Measurements from ENCODE around the gene GATC. TPM values are rescaled to one million over a fixed set of nuclear protein-coding genes. Genes with fewer than 3 reads are reported as not detected.

The GATC gene
- total RNA-seq, 1 donor from 2014 or later = 35.2 TPM

- H3K4me1 Mint-ChIP-seq = peaks cover 6% of the 10 kb centered on the region
- ChIA-PET POLR2A (interaction anchor here (0.9 kb wide), 1 partner anchor 289 kb away, joined by 3 read pairs; the partner anchor contains the start of gene RPLP0), CTCF (no interaction called here)
- DNase-seq = no peak
- peaks cover 6% of the 10 kb centered on the region for H3K36me3 Mint-ChIP-seq (ENCODE audit: low read depth)
- H3K27me3 Mint-ChIP-seq = no peaks in the 10 kb centered on the region
- no peak overlapping the region for H3K4me3 Mint-ChIP-seq
- no peak overlapping the region for H3K27ac Mint-ChIP-seq
- no peak for TF ChIP-seq CTCF (IDR thresholded peaks at IDR 0.05)
- no peaks in the 10 kb centered on the region for H3K9me3 Mint-ChIP-seq
- intact Hi-C loops (cut with micrococcal nuclease) = no loop called here
- ATAC-seq (ENCODE audit: low read depth) = no peak
Measured at GRCh38 chr12:120490325-120490724, 44.1 kb downstream of the GATC start.

- intact Hi-C loops (cut with micrococcal nuclease) = no loop called here
- CTCF ChIA-PET = no interaction called here
- Mint-ChIP-seq H3K27me3 (no peaks in the 10 kb centered on the region), H3K4me3 (no peak overlapping the region), H3K4me1 (peaks cover 10% of the 10 kb centered on the region), H3K27ac (no peak overlapping the region), H3K36me3 (ENCODE audit: low read depth) (peaks cover 8% of the 10 kb centered on the region), H3K9me3 (no peaks in the 10 kb centered on the region)
- ATAC-seq (ENCODE audit: low read depth) (no peak), DNase-seq (no peak)
- POLR2A ChIA-PET = interaction anchor here (0.9 kb wide), 1 partner anchor 290 kb away, joined by 3 read pairs; the partner anchor contains the start of gene RPLP0
- TF ChIP-seq CTCF (IDR thresholded peaks at IDR 0.05) = no peak
Measured at GRCh38 chr12:120490833-120491512, 44.7 kb downstream of the GATC start.

GRCh38 chr12:120495186-120495730 is 49.0 kb downstream of the GATC start:
- ATAC-seq (ENCODE audit: low read depth) (no peak), DNase-seq (no peak)
- Mint-ChIP-seq H3K27ac (peak overlapping the region; percentile 91), H3K4me1 (peaks cover 29% of the 10 kb centered on the region), H3K9me3 (no peaks in the 10 kb centered on the region), H3K36me3 (ENCODE audit: low read depth) (peaks cover 43% of the 10 kb centered on the region), H3K27me3 (no peaks in the 10 kb centered on the region), H3K4me3 (peak overlapping the region; percentile 96)
- no peak for TF ChIP-seq CTCF (IDR thresholded peaks at IDR 0.05)
- ChIA-PET POLR2A (interaction anchor here (0.5 to 3.3 kb wide), 12 partner anchors 17 to 1187 kb away, joined by 3 to 54 read pairs (median 5); partner anchors contain the start of genes COQ5, RNU4-1, RNU4-2 and RPLP0), CTCF (interaction anchor here (0.6 to 3.2 kb wide), 3 partner anchors 26 to 57 kb away, joined by 3 to 16 read pairs (median 7); partner anchors contain the start of genes COX6A1 and SRSF9)
- intact Hi-C loops (cut with micrococcal nuclease) = loop anchor here (1.0 kb wide), 1 partner anchor 26 kb away; the partner anchor contains the start of gene SRSF9

- H3K4me3 Mint-ChIP-seq = peak within 1 kb of the TSS; percentile 96
- ATAC-seq (ENCODE audit: low read depth) (peak; percentile 96), DNase-seq (peak; percentile 99)
- peak within 1 kb of the TSS; percentile 91 for H3K27ac Mint-ChIP-seq
- H3K36me3 Mint-ChIP-seq (ENCODE audit: low read depth) = peaks cover 50% of the 10 kb centered on the region
- POLR2A ChIA-PET = interaction anchor here (0.6 to 3.3 kb wide), 15 partner anchors 10 to 1186 kb away, joined by 3 to 54 read pairs (median 5); partner anchors contain the start of genes COQ5, COX6A1, MLEC and RNU4-1
- H3K4me1 Mint-ChIP-seq = peaks cover 29% of the 10 kb centered on the region
- TF ChIP-seq CTCF (IDR thresholded peaks at IDR 0.05) = no peak
- H3K9me3 Mint-ChIP-seq = no peaks in the 10 kb centered on the region
- CTCF ChIA-PET = interaction anchor here (0.6 to 3.2 kb wide), 4 partner anchors 26 to 139 kb away, joined by 3 to 16 read pairs (median 6); partner anchors contain the start of genes COX6A1 and SRSF9
- intact Hi-C loops (cut with micrococcal nuclease) = loop anchor here (1.0 to 2.0 kb wide), 9 partner anchors 27 to 408 kb away; partner anchors contain the start of genes COQ5, GATC, POP5 and RNF10
- H3K27me3 Mint-ChIP-seq = no peaks in the 10 kb centered on the region
Measured at GRCh38 chr12:120495731-120496412, 49.6 kb downstream of the GATC start, which contains the start of gene DYNLL1. TSS of gene DYNLL1 (plus strand) at chr12:120496113. CDS start at chr12:120496422, 309 bp downstream.

Measured in activated B cell treated with CpG ODN at 0.5 μM for 24 hours (primary cell).